CD4-positive, alpha-beta T cell treated with Interferon gamma for 1 hour (primary cell): Measurements from ENCODE around the gene ULK3.

ENCODE experiments used
- DNase-seq: peaks from one replicate; pipeline ENCODE4 v3.0.0-alpha.2; 2020

ULK3 gene

DNA sequence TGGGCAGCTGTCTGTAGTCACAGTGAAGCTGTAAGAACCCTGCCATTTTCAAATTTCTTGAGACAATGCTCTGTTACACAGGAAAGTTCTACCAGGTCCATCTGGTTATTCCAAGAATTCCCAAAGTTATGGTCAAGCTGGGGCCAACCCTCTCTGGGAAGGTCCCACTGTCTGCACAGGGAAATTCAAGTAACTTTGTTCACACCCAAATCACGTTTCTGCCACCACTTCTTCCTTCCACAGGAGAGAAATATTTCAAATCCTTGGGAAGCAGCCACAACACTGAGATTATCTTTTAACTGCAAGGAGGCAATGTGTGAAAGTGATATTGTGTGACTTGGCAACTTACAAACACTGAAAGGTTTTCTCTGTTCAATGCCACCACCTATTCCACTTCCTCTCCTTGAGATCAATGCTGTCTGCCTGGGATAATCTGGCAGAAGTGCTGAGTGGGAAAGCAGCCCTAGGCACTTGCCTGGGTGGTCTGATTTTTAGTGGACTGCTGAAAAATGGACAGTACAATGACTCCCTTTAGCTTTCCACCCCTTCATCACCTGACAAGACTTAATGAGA, 24.6 kb upstream of the ULK3 start:
- DNase-seq: no peak

DNA sequence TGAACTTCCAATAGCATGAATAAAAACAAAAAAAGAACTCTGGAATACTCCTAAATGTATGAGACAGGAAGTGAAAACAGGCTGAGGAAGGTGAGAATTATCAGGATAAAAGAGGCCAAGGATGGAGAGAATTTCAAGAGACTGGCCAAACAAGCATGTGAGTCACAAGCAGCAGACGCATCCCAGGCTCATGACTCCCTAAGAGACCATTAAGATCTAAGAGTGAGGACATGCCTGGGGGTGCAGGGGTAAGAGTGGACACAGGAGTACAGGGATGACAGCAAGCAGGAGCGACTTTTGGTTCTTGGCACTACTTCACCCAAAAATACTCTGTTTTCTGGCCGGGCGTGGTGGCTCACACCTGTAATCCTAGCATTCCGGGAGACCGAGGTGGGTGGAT, 23.1 kb upstream of the ULK3 start:
- no peak for DNase-seq

DNA sequence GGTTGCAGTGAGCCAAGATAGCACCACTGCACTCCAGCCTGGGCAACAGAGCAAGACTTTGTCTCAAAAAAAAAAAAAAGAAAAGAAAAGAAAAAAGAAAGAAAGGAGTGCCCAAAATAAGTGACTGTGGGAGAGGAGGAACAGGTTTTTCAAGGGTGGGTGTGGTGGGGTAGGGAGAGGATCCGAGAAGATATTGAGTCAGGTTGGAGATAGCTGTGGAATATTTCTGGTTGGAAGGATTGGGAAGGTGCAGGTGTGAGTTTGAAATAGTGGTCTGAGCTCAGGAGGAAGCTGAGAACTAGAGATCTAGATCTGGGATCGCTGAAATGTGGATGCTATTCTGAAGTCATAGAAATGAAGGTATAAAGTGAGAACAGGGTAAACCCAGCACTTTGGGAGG, 22.4 kb upstream of the ULK3 start:
- DNase-seq: no peak

DNA sequence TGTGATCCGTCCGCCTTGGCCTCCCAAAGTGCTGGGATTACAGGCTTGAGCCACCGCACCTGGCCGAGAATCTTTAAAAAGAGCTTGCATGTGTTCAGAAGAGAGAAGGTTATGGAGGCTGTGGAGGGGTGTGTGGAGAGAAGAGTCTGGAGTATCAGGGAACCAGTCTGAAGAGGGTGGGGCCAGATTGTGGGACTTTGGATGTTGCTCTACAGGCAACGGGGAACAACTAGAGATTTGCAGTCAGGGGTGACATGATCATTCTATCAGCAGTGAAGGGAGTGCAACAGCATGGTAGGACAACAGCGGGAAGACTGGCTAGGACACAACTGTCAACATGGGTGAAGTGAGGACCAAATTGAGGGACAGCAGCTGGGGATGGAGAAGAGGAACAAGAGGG, 21.3 kb upstream of the ULK3 start:
- DNase-seq: no peak

DNA sequence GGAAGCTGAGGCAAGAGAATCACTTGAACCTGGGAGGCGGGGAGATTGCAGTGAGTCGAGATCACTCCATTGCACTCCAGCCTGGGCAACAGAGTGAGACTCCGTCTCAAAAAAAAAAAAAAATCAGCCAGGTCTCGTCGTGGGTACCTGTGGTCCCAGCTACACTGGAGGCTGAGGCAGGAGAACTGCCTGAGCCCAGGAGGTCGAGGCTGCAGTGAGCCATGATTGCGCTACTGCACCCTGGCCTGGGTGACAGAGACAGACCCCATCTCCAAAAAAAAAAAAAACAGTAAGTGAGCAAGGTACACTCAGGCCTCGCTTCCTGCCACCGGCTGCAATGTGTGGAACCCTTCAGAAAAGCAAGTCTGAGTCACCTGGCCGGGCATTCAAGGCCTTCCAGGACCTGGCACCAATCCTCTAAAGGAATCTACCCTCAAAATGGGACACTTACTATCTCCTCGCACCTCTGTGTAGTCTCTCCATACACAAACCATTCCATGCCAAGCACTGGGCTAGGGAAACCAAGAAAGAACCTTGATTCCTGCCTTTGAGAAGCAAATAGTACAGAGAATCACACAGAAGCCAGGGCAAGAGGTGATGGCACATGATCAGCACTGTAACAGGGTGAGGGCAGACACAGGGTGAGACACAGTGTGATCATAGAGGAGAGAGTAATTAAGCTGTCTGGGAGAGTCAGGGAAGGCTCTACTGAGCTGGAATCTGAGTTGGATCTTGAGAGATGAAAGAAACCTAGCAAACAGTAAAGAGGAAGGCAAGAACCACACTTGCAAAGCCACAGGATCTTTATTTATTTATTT, 20.5 kb upstream of the ULK3 start:
- no peak for DNase-seq

DNA sequence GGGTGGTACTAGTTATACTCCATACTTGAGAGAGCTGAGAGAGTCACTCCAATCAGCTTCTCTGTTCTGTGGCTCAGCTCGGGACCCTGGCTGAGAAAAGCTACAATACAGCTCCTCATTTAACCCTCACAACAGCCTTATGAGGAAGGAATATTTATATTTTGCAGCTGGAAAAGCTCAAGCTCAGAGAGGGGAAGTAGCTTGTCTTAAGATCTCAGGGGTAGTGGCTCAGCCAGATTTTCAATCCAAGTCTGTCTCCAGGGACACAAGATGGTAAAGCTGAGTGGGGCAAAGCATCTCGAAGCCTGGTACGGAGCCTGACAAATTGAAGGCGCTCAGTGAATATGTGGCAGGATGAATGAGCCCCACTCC, 15.4 kb upstream of the ULK3 start:
- no peak for DNase-seq

DNA sequence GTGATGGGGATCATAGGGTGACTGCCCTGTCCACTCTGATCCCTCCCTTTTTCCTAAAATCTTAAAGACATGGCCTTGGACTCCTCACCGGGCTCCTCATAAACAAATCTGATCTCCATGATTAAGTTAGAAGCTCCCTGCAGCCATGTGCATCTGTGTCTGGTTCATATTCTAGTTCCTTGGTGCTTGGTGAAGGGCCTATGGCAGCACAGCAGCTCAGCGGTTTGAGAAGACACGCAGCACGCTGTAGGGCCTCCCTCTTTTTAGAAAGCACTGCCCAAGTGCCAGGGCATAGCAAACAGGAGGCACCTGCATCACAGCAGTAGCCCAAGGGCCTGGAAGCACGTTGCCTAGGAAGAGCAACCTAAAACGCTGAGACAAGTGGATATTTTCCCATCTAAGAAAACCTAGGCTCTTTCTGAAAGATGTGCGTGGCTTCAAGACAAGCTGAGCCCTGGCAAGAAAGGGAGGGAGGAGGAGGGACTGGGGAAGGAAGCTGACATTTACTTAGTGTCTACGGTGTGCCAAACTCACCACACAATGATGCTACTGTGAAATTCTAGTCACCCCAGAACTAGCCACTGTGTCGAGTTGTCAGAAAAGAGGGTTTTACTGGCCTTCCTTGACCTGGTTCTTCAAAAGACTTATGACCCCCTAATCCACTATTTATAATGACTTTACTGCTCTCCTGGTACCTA, 14.9 kb upstream of the ULK3 start:
- DNase-seq: no peak

DNA sequence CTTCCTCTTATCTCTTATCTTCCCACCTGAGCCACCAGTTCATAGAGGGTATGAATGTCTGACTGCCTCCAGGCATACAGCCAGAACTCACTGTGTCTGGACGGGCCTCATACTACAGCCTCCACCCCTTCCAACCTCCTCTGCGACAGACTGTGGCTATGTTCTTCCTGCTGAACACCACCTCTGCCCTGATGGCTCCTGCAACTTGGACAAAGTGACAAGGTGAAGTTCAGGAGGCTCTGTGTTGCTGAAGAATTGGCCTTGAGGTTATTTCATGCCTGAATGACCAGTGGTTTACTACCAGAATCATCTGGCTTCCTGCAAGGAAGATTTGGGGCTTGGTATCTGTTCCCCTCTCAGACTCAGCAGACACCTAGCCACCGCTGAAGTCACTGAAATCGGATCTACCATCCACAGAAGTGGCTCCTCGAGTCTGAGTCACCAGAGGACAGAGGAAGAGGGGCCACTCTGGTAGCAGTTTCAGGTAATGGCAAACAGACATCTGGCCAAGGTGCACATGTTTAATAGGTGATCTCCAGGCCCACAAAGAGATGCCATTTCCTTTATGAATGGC, 14.2 kb upstream of the ULK3 start:
- no peak for DNase-seq

DNA sequence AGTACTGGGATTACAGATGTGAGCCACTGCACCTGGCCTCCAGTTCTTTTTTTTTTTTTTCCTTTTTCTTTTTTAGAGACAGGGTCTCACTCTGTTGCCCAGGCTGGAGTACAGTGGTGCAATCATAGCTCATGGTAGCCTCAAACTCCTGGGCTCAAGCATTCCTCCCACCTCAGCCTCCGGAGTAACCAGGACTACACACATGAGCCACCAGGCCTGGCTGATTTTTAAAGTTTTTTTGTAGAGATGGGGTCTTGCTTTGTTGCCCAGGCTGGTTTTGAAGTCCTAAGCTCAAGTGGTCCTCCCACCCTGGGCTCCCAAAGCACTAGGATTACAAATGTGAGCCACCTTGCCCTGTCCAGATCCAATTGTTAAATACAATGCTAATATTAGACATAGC, 13.6 kb upstream of the ULK3 start:
- no peak for DNase-seq

DNA sequence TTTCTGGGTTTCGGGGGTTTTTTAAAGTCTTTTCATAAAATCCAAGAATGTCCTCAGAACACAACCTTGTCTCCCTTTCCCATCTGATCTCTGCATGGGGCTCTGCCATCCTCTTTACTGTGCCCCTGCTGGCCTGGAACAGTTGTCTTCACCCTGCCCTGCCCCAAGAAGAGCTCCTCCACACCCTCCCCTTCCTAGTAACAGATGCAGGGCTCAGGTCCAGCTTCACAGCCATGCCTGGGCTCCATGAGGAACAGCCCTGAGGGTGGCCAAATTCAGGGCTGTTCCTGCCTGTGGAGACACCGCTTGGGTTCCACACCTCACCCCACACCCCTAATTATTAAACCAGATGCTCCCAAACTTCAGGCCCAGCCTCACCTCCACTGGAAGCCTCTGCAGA, 12.9 kb upstream of the ULK3 start:
- DNase-seq: no peak

DNA sequence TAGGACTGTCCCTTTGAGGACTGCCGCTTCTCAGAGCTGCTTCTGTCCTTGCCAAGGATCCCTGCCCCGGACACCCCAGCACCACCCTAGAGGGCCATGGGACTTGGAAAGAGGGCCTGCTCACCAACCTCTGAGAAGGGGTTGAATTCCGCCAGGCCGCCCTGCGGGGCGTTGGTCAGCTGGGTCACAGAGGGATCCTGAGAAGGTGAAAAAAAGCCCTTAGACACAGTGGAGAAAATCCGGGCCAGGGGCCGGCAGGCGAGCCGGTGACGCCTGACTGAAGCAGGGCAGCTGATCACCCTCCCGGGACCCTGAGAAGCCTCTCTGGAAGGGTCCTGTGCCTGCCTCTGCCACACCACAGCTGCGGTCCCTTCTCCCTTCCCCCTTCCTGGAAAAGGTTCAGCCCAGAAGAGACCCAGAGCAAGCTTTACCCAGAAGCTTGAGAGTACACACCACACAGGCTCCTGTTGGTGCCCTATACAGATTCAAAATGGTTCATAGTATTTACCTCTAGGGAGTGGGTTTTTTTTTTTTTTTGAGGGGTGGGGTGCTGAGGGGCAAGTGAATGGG, 11.6 kb upstream of the ULK3 start:
- no peak for DNase-seq

DNA sequence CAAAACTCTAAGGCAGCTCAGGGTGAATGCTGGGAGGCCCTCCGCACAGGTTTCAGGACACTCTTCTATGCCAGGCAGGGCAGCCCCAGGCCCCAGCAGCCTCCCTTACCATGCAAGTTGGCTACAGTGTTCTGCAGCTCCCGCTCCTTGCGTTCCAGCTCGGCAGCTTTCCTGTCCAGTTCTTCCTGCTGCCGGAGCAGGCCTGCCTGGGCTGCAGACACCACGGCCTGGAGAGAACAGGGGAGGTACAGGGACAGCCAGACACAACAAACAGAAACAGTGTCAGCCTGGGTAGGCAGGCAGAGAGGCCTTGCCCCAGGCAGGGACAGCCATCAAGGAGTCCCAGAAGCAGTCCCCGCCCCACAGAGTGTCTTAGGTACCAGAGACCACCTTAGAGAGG, 9.0 kb upstream of the ULK3 start:
- no peak for DNase-seq

DNA sequence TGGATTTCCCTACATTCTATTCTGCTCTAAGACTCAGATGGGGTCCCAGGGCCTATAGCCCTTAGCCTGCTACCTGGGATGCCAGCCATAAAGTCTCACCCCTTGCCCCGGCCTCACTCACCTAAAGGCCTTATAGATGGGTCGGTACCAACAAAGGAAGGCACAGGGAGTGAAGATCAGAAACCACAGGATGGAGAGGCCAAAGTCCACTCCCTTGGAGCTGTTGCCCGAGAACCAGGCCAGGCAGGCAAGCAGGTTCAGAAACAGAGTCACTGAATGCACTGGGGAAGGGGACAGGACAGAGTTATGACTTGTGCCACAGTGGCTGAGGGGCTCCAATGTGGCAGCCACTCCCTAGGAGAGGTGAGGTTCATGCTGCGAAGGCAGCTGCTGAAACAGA, 7.4 kb upstream of the ULK3 start:
- DNase-seq: no peak

DNA sequence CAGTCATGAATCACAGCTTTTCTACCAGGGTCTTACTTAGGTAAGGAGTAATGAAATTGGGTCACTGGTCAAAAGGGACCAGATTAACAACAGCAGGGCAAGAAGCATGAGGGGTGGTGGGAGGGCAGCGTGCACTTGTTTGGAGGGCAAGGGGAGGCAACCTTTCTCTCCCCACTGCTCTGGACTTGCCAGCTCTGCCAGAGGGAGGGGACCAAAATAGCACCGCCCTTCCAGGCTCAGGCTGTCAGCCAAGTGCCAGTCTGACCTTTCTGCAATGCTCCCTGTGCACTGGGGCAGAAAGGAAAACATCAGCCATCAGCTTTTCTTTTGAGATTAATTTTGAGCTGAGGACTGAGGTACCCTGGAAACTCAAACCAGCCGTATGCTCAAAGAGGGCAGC, 4.5 kb upstream of the ULK3 start:
- DNase-seq: no peak

DNA sequence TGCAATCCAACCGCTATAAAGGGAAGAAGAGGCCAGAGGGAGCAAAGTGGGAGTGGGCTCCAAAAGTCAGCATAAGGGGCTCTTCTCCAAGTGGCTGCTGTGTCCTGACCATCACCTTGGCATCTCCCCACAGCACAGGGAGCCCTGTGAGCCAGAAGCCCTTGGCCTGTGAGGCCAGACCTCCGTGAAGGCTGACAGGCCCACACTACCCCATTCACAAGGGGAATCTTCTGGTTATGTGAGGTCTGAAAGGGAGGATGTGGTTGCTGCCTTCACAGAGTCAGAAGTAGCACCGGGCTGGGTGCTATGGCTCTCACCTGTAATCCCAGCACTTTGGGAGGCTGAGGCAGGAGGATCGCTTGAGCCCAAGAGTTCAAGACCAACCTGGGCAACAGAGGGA, 2.6 kb upstream of the ULK3 start:
- DNase-seq: no peak

DNA sequence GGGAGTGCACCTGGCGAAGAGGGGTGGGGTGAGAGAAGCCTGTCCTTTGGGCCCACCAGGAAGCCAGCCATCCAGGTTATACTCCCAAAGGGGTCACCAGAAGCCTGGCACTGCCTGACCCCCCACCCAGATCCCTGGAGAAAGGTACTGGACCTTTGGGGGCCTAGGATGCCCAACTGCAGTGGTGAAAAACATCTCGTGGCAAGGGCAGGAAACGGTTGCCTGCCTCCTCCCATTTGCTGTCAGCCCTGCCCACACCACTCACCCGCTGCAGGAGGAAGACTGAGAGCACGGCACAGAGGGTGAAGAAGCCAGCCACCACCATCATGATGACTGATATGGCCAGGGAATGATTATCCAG, 2.2 kb upstream of the ULK3 start:
- peak; percentile 37 for DNase-seq

DNA sequence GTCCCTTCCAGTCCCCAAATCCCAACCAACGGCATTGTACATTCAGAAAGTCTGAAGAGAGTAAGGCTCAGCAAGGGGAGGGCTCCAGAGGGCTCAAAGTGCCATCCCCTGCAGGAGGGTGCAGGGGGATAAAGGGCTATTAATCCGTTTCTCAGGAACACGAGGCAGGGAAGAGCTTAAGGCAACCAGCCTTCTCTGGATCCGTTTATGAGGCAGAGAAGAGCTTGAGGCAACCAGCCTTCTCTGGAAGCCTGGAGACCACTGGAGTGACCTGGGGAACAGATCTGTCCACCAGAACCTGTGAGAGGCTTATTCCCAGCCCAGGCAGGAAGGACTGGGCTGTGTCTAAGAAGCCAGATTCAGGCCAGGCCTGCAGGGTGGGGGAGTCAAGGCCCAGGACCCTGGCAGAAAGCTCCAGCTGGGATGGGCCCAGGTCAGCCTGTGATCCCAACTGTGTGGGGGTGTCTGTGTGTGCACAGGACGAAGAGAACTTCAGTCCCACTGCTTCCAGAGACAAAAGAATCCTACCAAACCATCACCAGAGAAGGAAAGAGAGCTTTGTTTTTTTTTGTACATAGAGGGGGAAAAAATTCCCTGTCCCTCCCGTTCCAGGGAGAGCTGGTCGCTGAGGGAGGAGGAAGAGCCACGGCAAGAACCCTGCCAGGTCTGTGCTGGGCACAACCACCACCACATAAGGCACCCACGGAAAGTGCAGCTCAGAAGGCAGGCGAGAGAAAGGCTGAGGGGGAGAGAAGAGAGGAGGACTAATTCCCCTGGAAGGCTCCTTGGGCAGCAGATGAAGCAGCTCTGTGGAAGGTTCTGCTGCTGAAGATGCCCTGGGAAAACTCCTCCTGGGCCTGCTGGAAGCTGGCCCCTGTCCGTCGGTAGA, 1.6 kb upstream of the ULK3 start:
- no peak for DNase-seq

DNA sequence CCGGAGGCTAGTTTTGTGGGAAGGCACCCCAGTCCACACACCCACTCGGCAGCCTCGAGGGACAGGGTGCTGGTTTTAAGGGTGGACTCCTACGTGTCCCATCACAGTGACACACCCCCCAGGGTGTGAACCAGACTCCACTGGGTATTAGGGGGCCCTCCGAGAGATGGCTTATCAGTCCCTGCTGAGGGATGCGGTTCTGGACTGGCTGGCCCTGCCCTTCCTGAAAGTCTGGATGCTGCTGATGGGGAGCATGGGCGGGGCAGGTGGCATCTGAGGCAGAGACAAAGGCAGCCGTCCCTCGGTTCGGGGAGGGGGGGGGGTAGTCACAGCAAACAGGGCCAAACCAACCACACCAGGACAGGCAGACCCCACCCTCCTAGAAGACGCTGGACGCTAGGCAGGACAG, 939 bp upstream of the ULK3 start:
- DNase-seq: no peak

DNA sequence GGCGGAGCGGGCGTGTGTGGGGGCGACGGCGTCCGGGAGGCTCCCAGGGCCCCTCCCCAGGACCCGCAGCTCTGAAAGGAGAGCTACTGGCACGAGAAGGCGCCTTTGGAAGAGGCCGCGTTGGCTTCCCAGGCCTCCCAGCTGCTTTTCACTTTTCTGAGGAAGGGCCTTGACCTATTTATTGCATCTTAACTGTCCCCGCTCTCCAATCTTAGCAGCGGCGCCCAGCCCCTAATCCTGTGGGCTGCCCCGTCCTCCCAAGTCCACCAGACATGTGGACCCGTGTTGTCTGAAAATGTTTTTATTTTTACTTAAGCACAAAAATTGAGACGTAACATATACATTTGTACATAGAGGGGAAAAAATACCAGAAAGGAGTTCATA, 481 bp upstream of the ULK3 start:
- no peak for DNase-seq

DNA sequence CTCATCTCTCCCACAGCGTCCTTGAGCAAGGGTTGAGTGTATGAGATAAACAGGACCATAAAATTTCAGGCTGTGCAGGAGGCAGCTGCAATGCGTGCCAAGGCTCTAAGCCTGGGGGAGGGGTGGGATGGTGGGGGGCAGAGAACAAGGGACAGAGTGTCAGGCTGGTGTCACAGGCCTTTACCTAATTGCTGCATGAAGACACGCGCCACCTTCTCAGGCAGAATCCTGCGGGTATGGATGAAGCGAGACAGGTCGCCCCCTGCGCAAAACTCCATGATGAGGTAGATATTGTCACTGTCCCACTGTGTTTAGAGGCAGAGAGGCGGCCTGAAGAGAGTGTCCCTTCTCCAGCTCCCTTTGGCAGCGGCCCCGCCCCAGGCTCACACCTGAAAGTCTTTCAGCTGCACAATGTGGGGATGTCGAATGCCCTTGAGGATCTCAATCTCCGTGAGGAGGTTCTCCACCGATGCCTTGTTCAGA, 1.0 kb downstream of the ULK3 start:
- DNase-seq: no peak

DNA sequence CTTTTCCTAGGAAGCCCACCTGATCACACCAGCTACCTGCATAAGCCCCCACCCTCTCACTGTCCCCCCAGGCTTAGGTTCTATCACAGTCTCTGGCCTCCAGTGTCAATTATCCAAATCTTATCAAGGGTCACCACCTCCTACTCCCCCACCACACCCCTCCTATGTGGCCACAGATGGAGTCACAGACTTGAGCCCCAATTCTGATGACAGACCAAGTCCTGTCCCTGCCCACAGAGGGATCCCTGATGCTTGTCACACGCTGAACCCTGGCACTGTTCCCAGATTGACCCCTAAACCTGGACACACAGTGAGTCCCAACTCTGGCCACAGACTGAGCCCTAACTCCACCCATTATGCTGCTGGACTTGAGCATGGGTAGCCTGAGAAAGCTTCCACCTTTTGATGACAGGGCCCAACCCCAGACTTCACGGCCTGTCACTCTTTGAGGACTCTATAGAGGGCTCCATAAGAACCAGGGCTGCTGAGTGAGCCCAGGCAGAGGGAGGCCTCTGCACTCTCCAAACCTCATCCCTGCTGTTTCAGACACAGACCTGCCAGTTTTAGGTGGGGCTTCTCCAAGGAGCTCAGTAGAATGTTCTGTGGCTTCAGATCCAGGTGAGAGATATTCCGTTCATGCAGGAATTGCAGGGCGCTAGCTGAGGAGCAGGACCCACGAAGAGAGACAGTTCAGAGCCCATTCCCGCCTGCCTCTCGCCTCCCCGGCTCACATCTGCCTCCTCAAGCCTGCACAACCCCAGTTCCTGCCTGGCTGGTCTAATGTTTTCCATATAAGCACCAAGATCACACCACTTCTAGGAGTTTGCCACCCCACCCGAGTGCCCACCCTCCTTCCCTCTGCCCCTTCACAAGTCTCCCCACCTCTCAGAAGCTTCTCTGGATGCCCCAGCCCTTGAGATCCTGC, 1.8 kb downstream of the ULK3 start:
- no peak for DNase-seq
